Activated naive CD8-positive, alpha-beta T cell treated with anti-CD3 and anti-CD28 coated beads, Interleukin-2, amount 10 ng/mL, durations not matched to agents 7 days and 5 days (primary cell): ENCODE results near the gene CEP164. TPM values are rescaled to one million over a fixed set of nuclear protein-coding genes. Genes with fewer than 3 reads are reported as not detected.
"Not testable (repeated sequence)": the region's sequence is repeated elsewhere in the genome, so short reads cannot be mapped to it uniquely, and the experiment has no call there.

ENCODE experiments used
- ATAC-seq: fragments of 150-1000 bp; cut with Tn5 transposase; one replicate; pipeline ENCODE4 v1.10.0; 2021; ENCODE audit warnings: low read depth, moderate library complexity
- POLR2A ChIA-PET: fragments of 350-600 bp; sonication (Branson Sonifier 250); formaldehyde crosslinking; loops from one replicate; lab custom pipeline; 2021; ENCODE audit warnings: antibody characterized with exemption; lab: Charles Lee
- DNase-seq: peaks from one replicate; pipeline ENCODE4 v3.0.0; 2021
- H3K27ac Mint-ChIP-seq: one replicate; pipeline ENCODE4 v1.8.0; 2022; ENCODE audit warnings: mild to moderate bottlenecking, mixed read lengths
- H3K27me3 Mint-ChIP-seq: one replicate; pipeline ENCODE4 v1.8.0; 2022; ENCODE audit warnings: mild to moderate bottlenecking, moderate library complexity, mixed read lengths
- H3K36me3 Mint-ChIP-seq: one replicate; pipeline ENCODE4 v1.8.0; 2021; ENCODE audit warnings: mild to moderate bottlenecking, mixed read lengths
- H3K4me1 Mint-ChIP-seq: one replicate; pipeline ENCODE4 v1.8.0; 2021; ENCODE audit warnings: mixed read lengths
- H3K4me3 Mint-ChIP-seq: one replicate; pipeline ENCODE4 v1.8.0; 2022; ENCODE audit warnings: mild to moderate bottlenecking, moderate library complexity, mixed read lengths
- H3K9me3 Mint-ChIP-seq: one replicate; pipeline ENCODE4 v1.8.0; 2021; ENCODE audit warnings: mixed read lengths
- total RNA-seq, 2 experiments: library from RNA; stranded (reverse); gene quantifications; one replicate each; pipeline ENCODE4 v1.2.3, GENCODE V29; 2021

Gene CEP164
- total RNA-seq, 2 experiments from 2014 or later: 37.5 to 37.7 TPM

GRCh38 chr11:117399100-117399840, 71.6 kb downstream of the CEP164 start:
- H3K36me3 Mint-ChIP-seq: peaks cover 67% of the 10 kb centered on the region
- POLR2A ChIA-PET, H3K27ac Mint-ChIP-seq, DNase-seq, H3K4me3 Mint-ChIP-seq, H3K27me3 Mint-ChIP-seq, ATAC-seq, H3K9me3 Mint-ChIP-seq, H3K4me1 Mint-ChIP-seq: not testable (repeated sequence)

GRCh38 chr11:117405898-117406297, 78.2 kb downstream of the CEP164 start:
- DNase-seq, H3K27ac Mint-ChIP-seq, H3K4me3 Mint-ChIP-seq, H3K27me3 Mint-ChIP-seq, POLR2A ChIA-PET, H3K4me1 Mint-ChIP-seq, ATAC-seq: not testable (repeated sequence)
- H3K36me3 Mint-ChIP-seq: peaks cover 51% of the 10 kb centered on the region
- H3K9me3 Mint-ChIP-seq: peaks cover 12% of the 10 kb centered on the region

- H3K27me3 Mint-ChIP-seq: no peaks in the 10 kb centered on the region
- H3K9me3 Mint-ChIP-seq: peaks cover 12% of the 10 kb centered on the region
- peaks cover 45% of the 10 kb centered on the region for H3K36me3 Mint-ChIP-seq
- H3K27ac Mint-ChIP-seq: no peak overlapping the region
- POLR2A ChIA-PET: no interaction called here
- ATAC-seq (no peak), DNase-seq (no peak)
- H3K4me3 Mint-ChIP-seq: no peak overlapping the region
- no peaks in the 10 kb centered on the region for H3K4me1 Mint-ChIP-seq
Observed at GRCh38 chr11:117407016-117407415, 79.4 kb downstream of the CEP164 start.

GRCh38 chr11:117408356-117408755, 80.7 kb downstream of the CEP164 start:
- DNase-seq: no peak
- no peaks in the 10 kb centered on the region for H3K4me1 Mint-ChIP-seq
- H3K4me3 Mint-ChIP-seq: no peak overlapping the region
- H3K9me3 Mint-ChIP-seq: peaks cover 11% of the 10 kb centered on the region
- no peak overlapping the region for H3K27ac Mint-ChIP-seq
- POLR2A ChIA-PET: no interaction called here
- no peak for ATAC-seq
- peaks cover 35% of the 10 kb centered on the region for H3K36me3 Mint-ChIP-seq
- no peaks in the 10 kb centered on the region for H3K27me3 Mint-ChIP-seq

- H3K36me3 Mint-ChIP-seq: peaks cover 27% of the 10 kb centered on the region
- H3K9me3 Mint-ChIP-seq: peaks cover 11% of the 10 kb centered on the region
- no peak overlapping the region for H3K27ac Mint-ChIP-seq
- no peaks in the 10 kb centered on the region for H3K27me3 Mint-ChIP-seq
- DNase-seq (no peak), ATAC-seq (no peak)
- H3K4me3 Mint-ChIP-seq: no peak overlapping the region
- no peaks in the 10 kb centered on the region for H3K4me1 Mint-ChIP-seq
- POLR2A ChIA-PET: no interaction called here
Observed at GRCh38 chr11:117409511-117409910, 81.9 kb downstream of the CEP164 start.

- no peak overlapping the region for H3K27ac Mint-ChIP-seq
- H3K36me3 Mint-ChIP-seq: peaks cover 21% of the 10 kb centered on the region
- ATAC-seq (no peak), DNase-seq (no peak)
- POLR2A ChIA-PET: no interaction called here
- H3K4me3 Mint-ChIP-seq: no peak overlapping the region
- no peaks in the 10 kb centered on the region for H3K4me1 Mint-ChIP-seq
- H3K27me3 Mint-ChIP-seq: no peaks in the 10 kb centered on the region
- H3K9me3 Mint-ChIP-seq: peaks cover 9% of the 10 kb centered on the region
Observed at GRCh38 chr11:117410238-117410637, 82.6 kb downstream of the CEP164 start.

GRCh38 chr11:117410861-117411710, 83.4 kb downstream of the CEP164 start:
- H3K27me3 Mint-ChIP-seq: no peaks in the 10 kb centered on the region
- peaks cover 13% of the 10 kb centered on the region for H3K36me3 Mint-ChIP-seq
- no peak overlapping the region for H3K27ac Mint-ChIP-seq
- peaks cover 1% of the 10 kb centered on the region for H3K9me3 Mint-ChIP-seq
- DNase-seq (no peak), ATAC-seq (no peak)
- POLR2A ChIA-PET: no interaction called here
- H3K4me3 Mint-ChIP-seq: no peak overlapping the region
- no peaks in the 10 kb centered on the region for H3K4me1 Mint-ChIP-seq

- no peak overlapping the region for H3K27ac Mint-ChIP-seq
- no peak for ATAC-seq
- DNase-seq: no peak
Observed at GRCh38 chr11:117411736-117412135, 84.1 kb downstream of the CEP164 start.

GRCh38 chr11:117412176-117412575, 84.5 kb downstream of the CEP164 start:
- Mint-ChIP-seq H3K36me3 (peaks cover 6% of the 10 kb centered on the region), H3K9me3 (no peaks in the 10 kb centered on the region), H3K4me3 (no peak overlapping the region), H3K27me3 (no peaks in the 10 kb centered on the region), H3K27ac (no peak overlapping the region), H3K4me1 (no peaks in the 10 kb centered on the region)
- POLR2A ChIA-PET: no interaction called here
- ATAC-seq (no peak), DNase-seq (no peak)

More at GRCh38 chr11:117411736-117412135, 84.1 kb downstream of the CEP164 start:
- Mint-ChIP-seq H3K4me3 (no peak overlapping the region), H3K9me3 (no peaks in the 10 kb centered on the region), H3K36me3 (peaks cover 7% of the 10 kb centered on the region), H3K27me3 (no peaks in the 10 kb centered on the region), H3K4me1 (no peaks in the 10 kb centered on the region)
- POLR2A ChIA-PET: no interaction called here

- no peaks in the 10 kb centered on the region for H3K9me3 Mint-ChIP-seq
- no peak overlapping the region for H3K27ac Mint-ChIP-seq
- no peak for ATAC-seq
- no peak overlapping the region for H3K4me3 Mint-ChIP-seq
- DNase-seq: no peak
- H3K4me1 Mint-ChIP-seq: no peaks in the 10 kb centered on the region
- peaks cover 2% of the 10 kb centered on the region for H3K27me3 Mint-ChIP-seq
- H3K36me3 Mint-ChIP-seq: peaks cover 4% of the 10 kb centered on the region
- POLR2A ChIA-PET: no interaction called here
Observed at GRCh38 chr11:117412653-117413275, 85.1 kb downstream of the CEP164 start.

GRCh38 chr11:117413616-117414015, 86.0 kb downstream of the CEP164 start:
- H3K27me3 Mint-ChIP-seq: peaks cover 4% of the 10 kb centered on the region

GRCh38 chr11:117414724-117415123, 87.1 kb downstream of the CEP164 start:
- ATAC-seq (no peak), DNase-seq (no peak)
- Mint-ChIP-seq H3K4me3 (no peak overlapping the region), H3K27ac (no peak overlapping the region), H3K27me3 (peaks cover 4% of the 10 kb centered on the region), H3K9me3 (no peaks in the 10 kb centered on the region), H3K36me3 (peaks cover 2% of the 10 kb centered on the region), H3K4me1 (no peaks in the 10 kb centered on the region)
- POLR2A ChIA-PET: no interaction called here

More at GRCh38 chr11:117413616-117414015, 86.0 kb downstream of the CEP164 start:
- H3K4me3 Mint-ChIP-seq: no peak overlapping the region
- no peak overlapping the region for H3K27ac Mint-ChIP-seq
- peaks cover 2% of the 10 kb centered on the region for H3K36me3 Mint-ChIP-seq
- DNase-seq: no peak
- no peaks in the 10 kb centered on the region for H3K9me3 Mint-ChIP-seq
- POLR2A ChIA-PET: no interaction called here
- no peaks in the 10 kb centered on the region for H3K4me1 Mint-ChIP-seq
- no peak for ATAC-seq

- Mint-ChIP-seq H3K27me3 (peaks cover 4% of the 10 kb centered on the region), H3K9me3 (no peaks in the 10 kb centered on the region), H3K36me3 (no peaks in the 10 kb centered on the region), H3K4me3 (no peak overlapping the region), H3K27ac (no peak overlapping the region), H3K4me1 (no peaks in the 10 kb centered on the region)
- no peak for DNase-seq
- POLR2A ChIA-PET: no interaction called here
- no peak for ATAC-seq
Observed at GRCh38 chr11:117415358-117415896, 87.8 kb downstream of the CEP164 start.
